Measurements from ENCODE around the gene GSTM2.

DNA sequence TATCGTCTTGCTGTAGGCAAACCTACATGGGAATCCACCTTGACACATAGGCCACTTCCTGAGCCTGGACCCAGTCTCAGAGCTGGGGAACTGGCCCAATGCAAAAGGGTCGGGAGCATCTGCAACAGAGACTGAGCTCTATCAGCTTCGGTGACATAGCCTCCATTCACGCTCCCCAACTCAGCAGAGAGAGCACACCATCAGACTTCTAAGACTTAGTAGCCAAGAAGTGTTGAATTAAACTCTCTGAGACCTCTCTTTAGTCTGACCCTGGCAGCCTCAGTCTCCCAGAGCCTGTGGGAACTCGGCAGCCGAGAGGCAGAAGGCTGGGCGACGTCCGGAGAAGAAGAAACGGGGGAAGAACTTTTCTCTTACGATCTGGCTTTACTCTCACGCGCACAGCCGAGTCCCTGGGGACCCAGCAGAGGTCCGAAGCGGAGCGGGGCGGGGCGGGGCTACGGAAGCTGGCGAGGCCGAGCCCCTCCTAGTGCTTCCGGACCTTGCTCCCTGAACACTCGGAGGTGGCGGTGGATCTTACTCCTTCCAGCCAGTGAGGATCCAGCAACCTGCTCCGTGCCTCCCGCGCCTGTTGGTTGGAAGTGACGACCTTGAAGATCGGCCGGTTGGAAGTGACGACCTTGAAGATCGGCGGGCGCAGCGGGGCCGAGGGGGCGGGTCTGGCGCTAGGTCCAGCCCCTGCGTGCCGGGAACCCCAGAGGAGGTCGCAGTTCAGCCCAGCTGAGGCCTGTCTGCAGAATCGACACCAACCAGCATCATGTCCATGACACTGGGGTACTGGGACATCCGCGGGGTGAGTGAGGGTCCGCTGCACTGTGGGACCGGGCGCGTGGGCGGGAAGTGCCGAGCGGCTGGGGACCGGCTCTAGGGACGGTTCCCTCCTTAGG, 12.0 kb upstream of the GSTM2 start, which contains the start of gene GSTM4:
- TF ChIP-seq, protein P1, sequence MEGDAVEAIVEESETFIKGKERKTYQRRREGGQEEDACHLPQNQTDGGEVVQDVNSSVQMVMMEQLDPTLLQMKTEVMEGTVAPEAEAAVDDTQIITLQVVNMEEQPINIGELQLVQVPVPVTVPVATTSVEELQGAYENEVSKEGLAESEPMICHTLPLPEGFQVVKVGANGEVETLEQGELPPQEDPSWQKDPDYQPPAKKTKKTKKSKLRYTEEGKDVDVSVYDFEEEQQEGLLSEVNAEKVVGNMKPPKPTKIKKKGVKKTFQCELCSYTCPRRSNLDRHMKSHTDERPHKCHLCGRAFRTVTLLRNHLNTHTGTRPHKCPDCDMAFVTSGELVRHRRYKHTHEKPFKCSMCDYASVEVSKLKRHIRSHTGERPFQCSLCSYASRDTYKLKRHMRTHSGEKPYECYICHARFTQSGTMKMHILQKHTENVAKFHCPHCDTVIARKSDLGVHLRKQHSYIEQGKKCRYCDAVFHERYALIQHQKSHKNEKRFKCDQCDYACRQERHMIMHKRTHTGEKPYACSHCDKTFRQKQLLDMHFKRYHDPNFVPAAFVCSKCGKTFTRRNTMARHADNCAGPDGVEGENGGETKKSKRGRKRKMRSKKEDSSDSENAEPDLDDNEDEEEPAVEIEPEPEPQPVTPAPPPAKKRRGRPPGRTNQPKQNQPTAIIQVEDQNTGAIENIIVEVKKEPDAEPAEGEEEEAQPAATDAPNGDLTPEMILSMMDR (IDR thresholded peaks at IDR 0.05), result no peak
- peak; percentile 66 to 83 (median 72) for TF ChIP-seq POLR2AphosphoS5 (IDR thresholded peaks at IDR 0.05)
- TF ChIP-seq EP300 (IDR thresholded peaks at IDR 0.05), result no peak
